Dendritic cell treated with granulocyte-macrophage colony-stimulating factor and Interleukin-4, amounts not matched to agents 40 ng/mL and 50 ng/mL, for 4 days (primary cell): ENCODE measurements around the gene CLEC16A.

Experiments used
- H3K27ac Mint-ChIP-seq: one replicate; pipeline ENCODE4 v1.8.0; 2022; ENCODE audit warnings: mild to moderate bottlenecking, mixed read lengths
- H3K27me3 Mint-ChIP-seq: one replicate; pipeline ENCODE4 v1.8.0; 2022; ENCODE audit warnings: mild to moderate bottlenecking, mixed read lengths
- H3K36me3 Mint-ChIP-seq: one replicate; pipeline ENCODE4 v1.8.0; 2022; ENCODE audit warnings: low read depth, mixed read lengths
- H3K4me1 Mint-ChIP-seq: one replicate; pipeline ENCODE4 v1.8.0; 2022; ENCODE audit warnings: low read depth, mixed read lengths
- H3K4me3 Mint-ChIP-seq: one replicate; pipeline ENCODE4 v1.8.0; 2022; ENCODE audit warnings: mild to moderate bottlenecking, moderate library complexity, mixed read lengths
- H3K9me3 Mint-ChIP-seq: one replicate; pipeline ENCODE4 v1.8.0; 2022; ENCODE audit warnings: mixed read lengths
- intact Hi-C: fragments of 100-400 bp; cut with micrococcal nuclease; formaldehyde crosslinking; loops from one replicate; pipeline ENCODE4 v1.15.0; 2022

CLEC16A gene

DNA sequence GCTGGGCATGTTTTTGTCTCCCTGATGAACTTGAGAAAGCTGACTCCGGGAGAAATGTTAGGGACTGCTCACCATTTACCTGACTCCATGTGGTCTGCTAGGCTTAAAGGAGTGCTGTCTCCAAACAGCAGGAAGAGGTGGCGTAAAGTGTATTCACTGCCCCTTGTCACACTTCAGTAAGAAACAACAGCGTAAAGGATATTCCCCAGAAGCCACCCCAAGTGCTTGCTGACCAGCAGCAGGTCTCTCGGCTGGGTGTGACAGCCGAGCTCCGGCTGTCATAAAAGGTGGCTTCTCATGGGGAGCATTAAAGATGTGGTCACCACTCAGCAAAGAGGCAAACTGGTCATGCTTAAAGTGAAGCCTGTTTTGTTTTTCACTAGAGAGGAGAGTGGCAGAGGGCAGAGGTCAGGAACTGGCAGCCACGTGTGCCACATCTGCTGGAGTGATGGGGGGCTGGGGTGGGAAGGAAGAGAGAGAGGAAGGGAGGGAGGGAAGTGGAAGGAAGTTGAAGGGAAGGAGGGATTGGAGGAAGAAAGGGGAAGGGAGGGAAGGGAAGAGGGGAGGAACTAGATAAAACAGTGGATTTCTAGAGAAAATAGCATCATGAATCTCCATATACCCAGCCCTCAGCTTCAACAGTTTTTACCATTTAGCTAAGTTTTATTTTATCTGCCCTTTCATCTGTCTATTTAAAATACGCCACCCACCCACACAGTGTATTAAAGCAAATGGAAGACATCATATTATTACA, 119.3 kb downstream of the CLEC16A start:
- H3K4me3 Mint-ChIP-seq = no peak overlapping the region
- no peaks in the 10 kb centered on the region for H3K9me3 Mint-ChIP-seq
- intact Hi-C loops = no loop called here
- peaks cover 26% of the 10 kb centered on the region for H3K4me1 Mint-ChIP-seq
- H3K36me3 Mint-ChIP-seq = peaks cover 90% of the 10 kb centered on the region
- peaks cover 2% of the 10 kb centered on the region for H3K27me3 Mint-ChIP-seq
- H3K27ac Mint-ChIP-seq = no peak overlapping the region

DNA sequence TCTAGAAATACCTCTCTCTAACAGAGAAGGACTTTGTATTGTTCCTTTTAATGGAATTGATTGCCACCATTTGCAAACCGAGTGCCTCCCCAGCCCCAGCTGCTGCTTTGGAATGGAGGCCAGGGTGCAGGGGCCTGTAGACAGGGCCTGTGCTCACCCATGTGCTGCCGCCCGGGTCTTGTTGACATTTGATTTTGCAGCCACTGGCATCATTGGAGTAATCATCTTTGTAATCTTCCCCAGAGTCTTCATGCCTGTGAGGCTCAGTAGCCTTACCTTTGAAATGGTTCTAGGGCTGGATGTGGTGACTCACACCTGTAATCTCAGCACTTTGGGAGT, 119.8 kb downstream of the CLEC16A start:
- Mint-ChIP-seq H3K27ac (no peak overlapping the region), H3K36me3 (peaks cover 88% of the 10 kb centered on the region), H3K27me3 (peaks cover 2% of the 10 kb centered on the region), H3K4me3 (no peak overlapping the region), H3K4me1 (peaks cover 26% of the 10 kb centered on the region), H3K9me3 (no peaks in the 10 kb centered on the region)
- intact Hi-C loops = no loop called here

DNA sequence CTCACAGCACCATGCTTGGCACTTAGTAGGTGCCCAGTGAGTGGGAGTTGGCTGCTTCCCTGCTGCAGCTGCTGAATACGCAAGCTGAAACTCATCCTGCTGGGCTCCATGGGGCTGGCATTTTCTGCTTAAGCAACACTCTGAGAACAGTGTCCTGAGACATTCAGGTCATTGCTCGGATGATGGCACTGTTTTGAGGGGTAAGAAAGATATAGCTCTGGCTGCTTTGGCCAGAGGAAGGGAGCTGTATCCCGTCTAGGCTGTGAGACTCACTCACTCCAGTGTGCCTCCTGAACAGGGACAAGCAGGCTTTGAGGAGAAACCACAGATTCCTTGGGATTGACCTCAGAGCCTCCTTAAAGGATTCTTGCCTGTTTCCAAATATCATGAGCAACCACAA, 120.5 kb downstream of the CLEC16A start:
- H3K9me3 Mint-ChIP-seq = no peaks in the 10 kb centered on the region
- H3K4me3 Mint-ChIP-seq = no peak overlapping the region
- H3K27ac Mint-ChIP-seq = no peak overlapping the region
- H3K36me3 Mint-ChIP-seq = peaks cover 87% of the 10 kb centered on the region
- peaks cover 2% of the 10 kb centered on the region for H3K27me3 Mint-ChIP-seq
- peaks cover 26% of the 10 kb centered on the region for H3K4me1 Mint-ChIP-seq
- intact Hi-C loops = no loop called here

- Mint-ChIP-seq H3K36me3 (peaks cover 87% of the 10 kb centered on the region), H3K27ac (peak overlapping the region; percentile 49), H3K27me3 (no peaks in the 10 kb centered on the region), H3K4me3 (no peak overlapping the region), H3K9me3 (no peaks in the 10 kb centered on the region), H3K4me1 (peaks cover 26% of the 10 kb centered on the region)
- intact Hi-C loops = no loop called here
Measured at GRCh38 chr16:11066261-11066870, 122.0 kb downstream of the CLEC16A start.

- peaks cover 89% of the 10 kb centered on the region for H3K36me3 Mint-ChIP-seq
Measured at GRCh38 chr16:11067266-11067665, 122.9 kb downstream of the CLEC16A start.

GRCh38 chr16:11067697-11068141, 123.4 kb downstream of the CLEC16A start:
- no peak overlapping the region for H3K4me3 Mint-ChIP-seq
- H3K9me3 Mint-ChIP-seq = no peaks in the 10 kb centered on the region
- H3K4me1 Mint-ChIP-seq = peaks cover 32% of the 10 kb centered on the region
- peaks cover 86% of the 10 kb centered on the region for H3K36me3 Mint-ChIP-seq
- H3K27ac Mint-ChIP-seq = no peak overlapping the region
- H3K27me3 Mint-ChIP-seq = no peaks in the 10 kb centered on the region
- intact Hi-C loops = no loop called here

More at GRCh38 chr16:11067266-11067665, 122.9 kb downstream of the CLEC16A start:
- no peaks in the 10 kb centered on the region for H3K9me3 Mint-ChIP-seq
- peaks cover 32% of the 10 kb centered on the region for H3K4me1 Mint-ChIP-seq
- H3K4me3 Mint-ChIP-seq = no peak overlapping the region
- no peaks in the 10 kb centered on the region for H3K27me3 Mint-ChIP-seq
- H3K27ac Mint-ChIP-seq = no peak overlapping the region
- intact Hi-C loops = no loop called here

- peaks cover 37% of the 10 kb centered on the region for H3K4me1 Mint-ChIP-seq
- no peak overlapping the region for H3K4me3 Mint-ChIP-seq
Measured at GRCh38 chr16:11071829-11072228, 127.5 kb downstream of the CLEC16A start.

GRCh38 chr16:11072420-11073153, 128.2 kb downstream of the CLEC16A start:
- H3K27ac Mint-ChIP-seq = peak overlapping the region; percentile 24
- intact Hi-C loops = no loop called here
- H3K36me3 Mint-ChIP-seq = peaks cover 54% of the 10 kb centered on the region
- no peaks in the 10 kb centered on the region for H3K27me3 Mint-ChIP-seq
- no peaks in the 10 kb centered on the region for H3K9me3 Mint-ChIP-seq
- H3K4me1 Mint-ChIP-seq = peaks cover 42% of the 10 kb centered on the region
- H3K4me3 Mint-ChIP-seq = no peak overlapping the region

More at GRCh38 chr16:11071829-11072228, 127.5 kb downstream of the CLEC16A start:
- H3K36me3 Mint-ChIP-seq = peaks cover 62% of the 10 kb centered on the region
- H3K9me3 Mint-ChIP-seq = no peaks in the 10 kb centered on the region
- intact Hi-C loops = no loop called here
- H3K27ac Mint-ChIP-seq = no peak overlapping the region
- H3K27me3 Mint-ChIP-seq = no peaks in the 10 kb centered on the region

DNA sequence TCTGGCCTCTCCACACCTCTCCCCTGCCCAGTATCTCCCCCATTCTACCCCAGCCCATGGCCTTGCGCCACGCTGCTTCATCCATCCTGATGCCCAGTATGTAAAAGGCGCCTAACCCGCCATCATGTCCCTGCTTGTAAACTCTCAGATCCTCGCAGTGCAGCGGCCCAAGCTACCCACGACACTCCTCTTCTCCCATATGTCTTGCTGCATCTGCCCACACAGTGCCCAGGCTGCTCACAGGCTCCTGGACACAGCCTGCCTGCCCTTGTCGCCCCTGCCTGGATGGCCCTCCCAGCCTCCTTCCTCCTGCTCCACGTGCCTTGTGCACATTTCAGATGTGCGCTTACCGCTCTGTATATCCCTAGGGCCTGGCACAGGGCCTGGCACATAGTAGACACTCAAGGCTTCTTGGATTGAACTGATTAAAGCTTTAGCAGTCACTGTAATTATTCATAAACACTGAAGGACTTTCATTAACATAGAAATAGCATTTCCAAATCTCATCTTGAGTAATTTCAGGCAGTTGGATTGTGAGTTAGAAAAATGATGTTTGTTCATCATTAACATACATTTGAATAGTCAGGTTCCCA, 129.1 kb downstream of the CLEC16A start:
- Mint-ChIP-seq H3K27ac (peak overlapping the region; percentile 24), H3K36me3 (peaks cover 50% of the 10 kb centered on the region), H3K4me1 (peaks cover 51% of the 10 kb centered on the region), H3K27me3 (no peaks in the 10 kb centered on the region), H3K9me3 (no peaks in the 10 kb centered on the region), H3K4me3 (no peak overlapping the region)
- intact Hi-C loops = no loop called here

DNA sequence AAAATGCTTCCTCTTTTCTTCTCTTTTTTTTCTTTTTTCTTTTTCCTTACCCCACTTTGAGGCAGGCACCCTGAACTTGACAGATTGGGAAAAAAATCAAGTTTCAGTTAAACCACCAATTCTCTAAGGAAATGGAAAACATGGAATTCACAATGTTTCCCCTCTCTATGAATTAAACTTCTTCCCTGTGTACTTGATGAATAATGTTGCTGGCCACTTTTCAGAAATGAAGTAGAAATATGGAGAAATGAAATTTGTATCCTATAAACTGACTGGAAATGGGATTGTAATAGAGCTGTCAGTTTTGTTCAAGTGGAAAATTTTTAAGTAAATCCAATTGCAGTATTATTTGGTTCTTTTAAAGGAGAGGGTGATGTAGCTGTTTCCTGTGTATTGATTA, 129.8 kb downstream of the CLEC16A start:
- peaks cover 56% of the 10 kb centered on the region for H3K4me1 Mint-ChIP-seq
- peaks cover 47% of the 10 kb centered on the region for H3K36me3 Mint-ChIP-seq
- intact Hi-C loops = no loop called here

DNA sequence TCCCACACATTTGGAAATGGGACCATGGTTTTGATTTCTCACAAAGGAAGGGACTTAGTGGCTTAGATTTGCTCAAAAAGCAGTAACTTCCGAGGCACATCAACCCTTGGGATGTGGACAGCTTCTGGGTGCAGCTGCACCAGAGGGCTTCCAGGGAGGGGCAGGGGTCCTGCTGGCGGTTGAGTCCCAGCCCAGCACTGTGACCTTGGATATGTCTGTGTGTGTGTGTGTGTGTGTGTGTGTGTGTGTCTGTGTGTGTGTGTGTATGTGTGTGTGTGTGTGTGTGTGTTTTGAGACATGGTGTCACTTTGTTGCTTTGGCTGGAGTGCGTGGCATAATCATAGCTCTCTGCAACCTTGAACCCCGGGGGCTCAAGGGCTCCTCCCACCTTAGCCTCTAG, 130.8 kb downstream of the CLEC16A start:
- peaks cover 48% of the 10 kb centered on the region for H3K36me3 Mint-ChIP-seq
- peaks cover 64% of the 10 kb centered on the region for H3K4me1 Mint-ChIP-seq
- H3K9me3 Mint-ChIP-seq = no peaks in the 10 kb centered on the region
- H3K27ac Mint-ChIP-seq = no peak overlapping the region
- no peaks in the 10 kb centered on the region for H3K27me3 Mint-ChIP-seq
- intact Hi-C loops = no loop called here
- H3K4me3 Mint-ChIP-seq = no peak overlapping the region

More for the DNA sequence above, 129.8 kb downstream of the CLEC16A start:
- H3K27me3 Mint-ChIP-seq = no peaks in the 10 kb centered on the region
- no peaks in the 10 kb centered on the region for H3K9me3 Mint-ChIP-seq
- H3K4me3 Mint-ChIP-seq = no peak overlapping the region
- peak overlapping the region; percentile 24 for H3K27ac Mint-ChIP-seq

- peak overlapping the region; percentile 64 for H3K27ac Mint-ChIP-seq
- intact Hi-C loops = no loop called here
- peaks cover 48% of the 10 kb centered on the region for H3K36me3 Mint-ChIP-seq
Measured at GRCh38 chr16:11076259-11077018, 132.1 kb downstream of the CLEC16A start.

GRCh38 chr16:11078812-11079459, 134.6 kb downstream of the CLEC16A start:
- H3K4me1 Mint-ChIP-seq = peaks cover 63% of the 10 kb centered on the region

More at GRCh38 chr16:11076259-11077018, 132.1 kb downstream of the CLEC16A start:
- H3K27me3 Mint-ChIP-seq = no peaks in the 10 kb centered on the region
- H3K9me3 Mint-ChIP-seq = no peaks in the 10 kb centered on the region
- H3K4me1 Mint-ChIP-seq = peaks cover 64% of the 10 kb centered on the region
- no peak overlapping the region for H3K4me3 Mint-ChIP-seq

More at GRCh38 chr16:11078812-11079459, 134.6 kb downstream of the CLEC16A start:
- H3K27me3 Mint-ChIP-seq = no peaks in the 10 kb centered on the region
- no peak overlapping the region for H3K4me3 Mint-ChIP-seq
- intact Hi-C loops = no loop called here
- peaks cover 54% of the 10 kb centered on the region for H3K36me3 Mint-ChIP-seq
- H3K9me3 Mint-ChIP-seq = no peaks in the 10 kb centered on the region
- H3K27ac Mint-ChIP-seq = peak overlapping the region; percentile 64
